Activated effector memory CD4-positive, alpha-beta T cell treated with anti-CD3 and anti-CD28 coated beads, Interleukin-2, amount 50 U/mL, for 16 hours (primary cell): ENCODE measurements around the gene RPA4.
"Not testable (repeated sequence)": the region's sequence is repeated elsewhere in the genome, so short reads cannot be mapped to it uniquely, and the experiment has no call there.

Source experiments
- DNase-seq: peaks from one replicate; pipeline ENCODE4 v3.0.0-alpha.2; 2020

Gene RPA4

GRCh38 chrX:96883608-96884007 is at the start of gene RPA4:
Gene RPA4, plus strand, starts transcription at chrX:96883908. Its CDS starts 403 bp downstream, at chrX:96884311.
- no peak for DNase-seq

GRCh38 chrX:96834137-96834536 is 49.6 kb upstream of the RPA4 start:
- DNase-seq = no peak

GRCh38 chrX:96835660-96836289 is 47.9 kb upstream of the RPA4 start:
- no peak for DNase-seq

GRCh38 chrX:96837808-96838207 is 45.9 kb upstream of the RPA4 start:
- no peak for DNase-seq

- DNase-seq = no peak
Observed at GRCh38 chrX:96838537-96838936, 45.2 kb upstream of the RPA4 start.

GRCh38 chrX:96841325-96841724 is 42.4 kb upstream of the RPA4 start:
- no peak for DNase-seq

GRCh38 chrX:96841866-96842265 is 41.8 kb upstream of the RPA4 start:
- not testable (repeated sequence) for DNase-seq

GRCh38 chrX:96843566-96843965 is 40.1 kb upstream of the RPA4 start:
- DNase-seq = no peak

- no peak for DNase-seq
Observed at GRCh38 chrX:96846841-96847240, 36.9 kb upstream of the RPA4 start.

GRCh38 chrX:96859422-96859821 is 24.3 kb upstream of the RPA4 start:
- DNase-seq = not testable (repeated sequence)

- DNase-seq = no peak
Observed at GRCh38 chrX:96861218-96861617, 22.5 kb upstream of the RPA4 start.

GRCh38 chrX:96861661-96862060 is 22.0 kb upstream of the RPA4 start:
- DNase-seq = no peak

GRCh38 chrX:96884027-96884426 is 319 bp downstream of the RPA4 start:
- DNase-seq = no peak

GRCh38 chrX:96889726-96890125 is 6.0 kb downstream of the RPA4 start:
- no peak for DNase-seq

- DNase-seq = no peak
Observed at GRCh38 chrX:96906741-96907140, 23.0 kb downstream of the RPA4 start.

GRCh38 chrX:96907516-96908272 is 24.0 kb downstream of the RPA4 start:
- DNase-seq = no peak

- DNase-seq = no peak
Observed at GRCh38 chrX:96909291-96909690, 25.6 kb downstream of the RPA4 start.

- no peak for DNase-seq
Observed at GRCh38 chrX:96918864-96919263, 35.2 kb downstream of the RPA4 start.

GRCh38 chrX:96919672-96920071 is 36.0 kb downstream of the RPA4 start:
- DNase-seq = no peak

- DNase-seq = no peak
Observed at GRCh38 chrX:96924581-96924980, 40.9 kb downstream of the RPA4 start.

GRCh38 chrX:96929036-96929435 is 45.3 kb downstream of the RPA4 start:
- no peak for DNase-seq
